ENCODE measurements around the gene GJD3. TPM values are rescaled to one million over a fixed set of nuclear protein-coding genes. Genes with fewer than 3 reads are reported as not detected.

Gene GJD3
- total RNA-seq, 1 donor from 2014 or later: 0.68 TPM

GRCh38 chr17:40343219-40344119 lies 21.1 kb downstream of the GJD3 start:
- ATAC-seq (no peak), DNase-seq (ENCODE audit: low spot score) (peak; percentile 53)

GRCh38 chr17:40342504-40343218 lies 21.9 kb downstream of the GJD3 start:
- ATAC-seq (no peak), DNase-seq (ENCODE audit: low spot score) (peak; percentile 54)

- peak; percentile 88 for DNase-seq (ENCODE audit: low spot score)
- ATAC-seq: peak; percentile 69
Measured at GRCh38 chr17:40341808-40342503, 22.6 kb downstream of the GJD3 start.

GRCh38 chr17:40340880-40341807 lies 23.4 kb downstream of the GJD3 start:
- DNase-seq (ENCODE audit: low spot score): peak; percentile 93
- peak; percentile 65 for ATAC-seq

GRCh38 chr17:40340327-40340726 lies 24.2 kb downstream of the GJD3 start:
- no peak for DNase-seq (ENCODE audit: low spot score)
- no peak for ATAC-seq

GRCh38 chr17:40338941-40339649 lies 25.4 kb downstream of the GJD3 start:
- ATAC-seq (no peak), DNase-seq (ENCODE audit: low spot score) (no peak)

- DNase-seq (ENCODE audit: low spot score) (no peak), ATAC-seq (no peak)
Measured at GRCh38 chr17:40338058-40338457, 26.5 kb downstream of the GJD3 start.

- DNase-seq (ENCODE audit: low spot score): no peak
Measured at GRCh38 chr17:40337351-40337750, 27.2 kb downstream of the GJD3 start.

GRCh38 chr17:40335620-40336019 lies 28.9 kb downstream of the GJD3 start:
- ATAC-seq (no peak), DNase-seq (ENCODE audit: low spot score) (no peak)

More at GRCh38 chr17:40337351-40337750, 27.2 kb downstream of the GJD3 start:
- ATAC-seq: no peak

- ATAC-seq (no peak), DNase-seq (ENCODE audit: low spot score) (no peak)
Measured at GRCh38 chr17:40333781-40334448, 30.6 kb downstream of the GJD3 start.

- ATAC-seq: peak; percentile 72
- peak; percentile 99 for DNase-seq (ENCODE audit: low spot score)
Measured at GRCh38 chr17:40331743-40332641, 32.5 kb downstream of the GJD3 start.

- ATAC-seq (no peak), DNase-seq (ENCODE audit: low spot score) (no peak)
Measured at GRCh38 chr17:40330850-40331470, 33.6 kb downstream of the GJD3 start.

- ATAC-seq (peak; percentile 28), DNase-seq (ENCODE audit: low spot score) (peak; percentile 93)
Measured at GRCh38 chr17:40329839-40330794, 34.4 kb downstream of the GJD3 start.

- no peak for ATAC-seq
- no peak for DNase-seq (ENCODE audit: low spot score)
Measured at GRCh38 chr17:40328386-40328766, 36.2 kb downstream of the GJD3 start.

GRCh38 chr17:40327735-40328385 lies 36.7 kb downstream of the GJD3 start:
- peak; percentile 63 for DNase-seq (ENCODE audit: low spot score)
- ATAC-seq: no peak

GRCh38 chr17:40327244-40327729 lies 37.2 kb downstream of the GJD3 start:
- DNase-seq (ENCODE audit: low spot score): no peak
- ATAC-seq: no peak
